Esophagus squamous epithelium (tissue), 5 donors: ENCODE measurements around the gene HNF4A. TPM values are rescaled to one million over a fixed set of nuclear protein-coding genes. Genes with fewer than 3 reads are reported as not detected.
"Not testable (repeated sequence)": the region's sequence is repeated elsewhere in the genome, so short reads cannot be mapped to it uniquely, and the experiment has no call there.

ENCODE experiments used
- DNase-seq: peaks from one replicate; lab custom pipeline; 2025; lab: John Stamatoyannopoulos, UW
- H3K27ac ChIP-seq, 4 donors: fragments of 200-600 bp; sonication (generic); one replicate each; pipeline ENCODE4 v1.5.1; 2016 to 2019; ENCODE audit warnings: mild to moderate bottlenecking in 1 of 4
- H3K27me3 ChIP-seq, 4 donors: fragments of 200-600 bp; sonication (generic); 1 replicate in 3 of 4; 2 replicates in 1 of 4; pipeline versions ENCODE4 v1.5.1 to v1.6.0; 2017 to 2021; ENCODE audit warnings: antibody characterized with exemption in 1 of 4
- H3K36me3 ChIP-seq, 3 donors: fragments of 200-600 bp; sonication (generic); one replicate each; pipeline ENCODE4 v1.5.1; 2016 to 2019
- H3K4me1 ChIP-seq, 3 donors: fragments of 200-600 bp; sonication (generic); one replicate each; pipeline ENCODE4 v1.5.1; 2017 to 2019
- H3K4me3 ChIP-seq, 4 donors: fragments of 200-600 bp; sonication (generic); 1 replicate in 3 of 4; 2 replicates in 1 of 4; pipeline ENCODE4 v1.5.1; 2016 to 2019; ENCODE audit warnings: mild to moderate bottlenecking in 2 of 4, moderate library complexity in 1 of 4
- H3K9me3 ChIP-seq, 3 donors: fragments of 200-600 bp; sonication (generic); one replicate each; pipeline ENCODE4 v1.5.1; 2016 to 2019
- POLR2A ChIP-seq, 4 donors: fragments of 450-650 bp; IDR thresholded peaks; one replicate each; pipeline ENCODE4 v1.6.1; 2017; ENCODE audit warnings: antibody characterized with exemption in 4 of 4, mild to moderate bottlenecking in 4 of 4, moderate library complexity in 3 of 4
- WGBS, 2 donors: methylation state at CpG; one replicate each; pipeline ENCODE4 v1.1.5; 2018; 5-methylcytosine and 5-hydroxymethylcytosine counted together
- intact Hi-C: fragments of 100-400 bp; cut with DNase I; formaldehyde crosslinking; loops from one replicate; pipeline ENCODE4 v1.15.0; 2022
- total RNA-seq, 4 donors: library from RNA; depleted of rRNA; stranded (reverse); fragments of >200 nt; gene quantifications; one replicate each; pipeline ENCODE4 v1.1.0, GENCODE V29; 2016
- TF ChIP-seq, protein P1 (sequence below), 6 experiments: fragments of 450-650 bp in 4 of 6; fragments of 200-600 bp in 2 of 6; sonication (generic) in 2 of 6; IDR thresholded peaks; one replicate each; pipeline ENCODE4 v1.5.1; 2016 to 2019; ENCODE audit warnings: antibody characterized with exemption in 6 of 6, mild to moderate bottlenecking in 4 of 6, moderate library complexity in 4 of 6
- donor health status: DM: yes; HTN: yes; CAD: no.

The HNF4A gene
- total RNA-seq, 4 donors from 2014 or later: not detected

DNA sequence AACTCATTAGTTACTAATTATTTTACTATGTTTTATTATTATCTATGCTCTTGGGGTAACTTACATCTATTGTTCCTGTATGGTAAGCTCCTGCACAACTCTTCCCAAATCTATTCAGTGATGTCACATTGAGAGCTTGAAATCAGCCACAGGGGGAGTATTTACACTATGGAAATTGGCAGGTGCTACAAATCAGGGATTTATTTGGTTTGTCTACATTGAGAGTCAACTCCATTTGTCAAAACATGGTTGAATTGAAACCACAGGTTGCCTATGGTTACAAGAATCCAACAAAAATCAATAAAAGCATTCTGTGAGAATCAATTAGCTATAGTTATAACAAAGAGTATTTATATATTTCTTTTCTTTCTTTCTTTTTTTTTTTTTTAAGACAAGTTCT, 40.6 kb upstream of the HNF4A start:
- H3K27ac ChIP-seq: no peak overlapping the region
- H3K4me1 ChIP-seq: peaks cover 9 to 15% (median 10%) of the 10 kb centered on the region in 3 donors
- TF ChIP-seq, protein P1, sequence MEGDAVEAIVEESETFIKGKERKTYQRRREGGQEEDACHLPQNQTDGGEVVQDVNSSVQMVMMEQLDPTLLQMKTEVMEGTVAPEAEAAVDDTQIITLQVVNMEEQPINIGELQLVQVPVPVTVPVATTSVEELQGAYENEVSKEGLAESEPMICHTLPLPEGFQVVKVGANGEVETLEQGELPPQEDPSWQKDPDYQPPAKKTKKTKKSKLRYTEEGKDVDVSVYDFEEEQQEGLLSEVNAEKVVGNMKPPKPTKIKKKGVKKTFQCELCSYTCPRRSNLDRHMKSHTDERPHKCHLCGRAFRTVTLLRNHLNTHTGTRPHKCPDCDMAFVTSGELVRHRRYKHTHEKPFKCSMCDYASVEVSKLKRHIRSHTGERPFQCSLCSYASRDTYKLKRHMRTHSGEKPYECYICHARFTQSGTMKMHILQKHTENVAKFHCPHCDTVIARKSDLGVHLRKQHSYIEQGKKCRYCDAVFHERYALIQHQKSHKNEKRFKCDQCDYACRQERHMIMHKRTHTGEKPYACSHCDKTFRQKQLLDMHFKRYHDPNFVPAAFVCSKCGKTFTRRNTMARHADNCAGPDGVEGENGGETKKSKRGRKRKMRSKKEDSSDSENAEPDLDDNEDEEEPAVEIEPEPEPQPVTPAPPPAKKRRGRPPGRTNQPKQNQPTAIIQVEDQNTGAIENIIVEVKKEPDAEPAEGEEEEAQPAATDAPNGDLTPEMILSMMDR (IDR thresholded peaks at IDR 0.05): no peak
- no peak for TF ChIP-seq POLR2A (IDR thresholded peaks at IDR 0.05)
- no peaks in the 10 kb centered on the region for H3K36me3 ChIP-seq
- H3K4me3 ChIP-seq: no peak overlapping the region
- H3K9me3 ChIP-seq: no peaks in the 10 kb centered on the region
- intact Hi-C loops: loop anchor here (10.0 kb wide), 1 partner anchor 200 kb away; no protein-coding TSS in a partner anchor
- H3K27me3 ChIP-seq: peaks cover 0 to 3% (median 0%) of the 10 kb centered on the region in 4 donors
- no peak for DNase-seq

DNA sequence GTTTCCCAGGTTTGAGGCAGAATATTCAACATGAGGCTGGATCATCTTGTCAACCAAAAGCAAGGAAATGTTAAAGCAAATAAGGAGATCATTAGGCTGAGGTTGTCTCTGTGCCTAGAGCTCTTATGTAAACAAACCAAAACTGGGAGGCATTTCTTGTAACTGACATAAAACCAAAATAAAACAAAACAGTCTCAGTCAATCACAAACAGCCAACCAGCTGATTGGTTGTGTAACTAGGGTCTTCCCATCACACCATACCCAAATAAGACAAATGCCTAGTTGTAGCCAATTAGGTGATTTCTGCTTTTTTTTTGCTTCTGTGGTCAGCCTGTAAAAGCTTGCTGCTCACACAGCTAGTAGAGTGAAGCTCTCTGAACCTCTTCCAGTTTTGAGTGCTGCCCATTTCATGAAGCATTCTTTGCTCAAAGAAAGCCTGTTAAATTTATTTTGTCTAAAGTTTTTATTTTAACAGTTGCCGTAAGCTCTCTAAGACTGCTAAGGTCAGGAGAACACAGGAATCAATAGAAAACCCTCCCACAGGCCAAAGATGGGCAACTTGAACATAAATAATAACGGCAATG, 35.6 kb upstream of the HNF4A start:
- Histone ChIP-seq H3K27me3 (peaks cover 0 to 8% (median 0%) of the 10 kb centered on the region in 4 donors), H3K4me3 (no peak overlapping the region), H3K36me3 (no peaks in the 10 kb centered on the region), H3K4me1 (no peaks in the 10 kb centered on the region), H3K27ac (no peak overlapping the region), H3K9me3 (no peaks in the 10 kb centered on the region)
- intact Hi-C loops: loop anchor here (10.0 kb wide), 1 partner anchor 205 kb away; no protein-coding TSS in a partner anchor
- 76 to 78% methylated on average over 2 of the region's 2 CpGs for WGBS, 2 donors
- TF ChIP-seq POLR2A (IDR thresholded peaks at IDR 0.05): no peak
- TF ChIP-seq, protein P1 (IDR thresholded peaks at IDR 0.05): no peak
- DNase-seq: no peak

DNA sequence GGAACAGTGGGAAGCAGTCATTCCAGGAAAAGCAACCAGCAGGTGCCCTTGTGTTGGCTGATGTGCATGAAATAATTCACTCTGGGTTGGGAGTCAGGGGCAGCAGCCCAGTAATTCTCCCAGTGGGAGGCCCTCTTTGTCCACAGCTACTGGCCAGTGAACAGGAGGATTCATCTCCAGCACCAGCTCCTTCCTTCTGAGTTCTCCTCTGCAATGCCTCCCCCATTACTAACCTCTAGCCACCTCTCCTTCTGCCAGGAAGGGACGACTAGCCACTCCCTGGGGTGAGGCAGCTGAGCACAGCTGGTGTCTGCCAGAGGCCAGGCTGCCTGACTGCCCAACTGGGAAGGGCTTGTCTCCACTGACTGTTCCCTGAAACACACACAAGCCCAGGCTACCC, 31.2 kb upstream of the HNF4A start:
- no peaks in the 10 kb centered on the region for H3K9me3 ChIP-seq
- intact Hi-C loops: no loop called here
- peaks cover 0 to 43% (median 0%) of the 10 kb centered on the region in 4 donors for H3K27me3 ChIP-seq
- no peak overlapping the region for H3K4me3 ChIP-seq
- DNase-seq: no peak
- WGBS, 2 donors: no CpG with 5 or more reads among the region's 1 CpG
- no peak overlapping the region for H3K27ac ChIP-seq
- H3K36me3 ChIP-seq: no peaks in the 10 kb centered on the region
- H3K4me1 ChIP-seq: peaks cover 5 to 9% (median 7%) of the 10 kb centered on the region in 3 donors
- TF ChIP-seq POLR2A (IDR thresholded peaks at IDR 0.05): no peak
- TF ChIP-seq, protein P1 (IDR thresholded peaks at IDR 0.05): no peak

DNA sequence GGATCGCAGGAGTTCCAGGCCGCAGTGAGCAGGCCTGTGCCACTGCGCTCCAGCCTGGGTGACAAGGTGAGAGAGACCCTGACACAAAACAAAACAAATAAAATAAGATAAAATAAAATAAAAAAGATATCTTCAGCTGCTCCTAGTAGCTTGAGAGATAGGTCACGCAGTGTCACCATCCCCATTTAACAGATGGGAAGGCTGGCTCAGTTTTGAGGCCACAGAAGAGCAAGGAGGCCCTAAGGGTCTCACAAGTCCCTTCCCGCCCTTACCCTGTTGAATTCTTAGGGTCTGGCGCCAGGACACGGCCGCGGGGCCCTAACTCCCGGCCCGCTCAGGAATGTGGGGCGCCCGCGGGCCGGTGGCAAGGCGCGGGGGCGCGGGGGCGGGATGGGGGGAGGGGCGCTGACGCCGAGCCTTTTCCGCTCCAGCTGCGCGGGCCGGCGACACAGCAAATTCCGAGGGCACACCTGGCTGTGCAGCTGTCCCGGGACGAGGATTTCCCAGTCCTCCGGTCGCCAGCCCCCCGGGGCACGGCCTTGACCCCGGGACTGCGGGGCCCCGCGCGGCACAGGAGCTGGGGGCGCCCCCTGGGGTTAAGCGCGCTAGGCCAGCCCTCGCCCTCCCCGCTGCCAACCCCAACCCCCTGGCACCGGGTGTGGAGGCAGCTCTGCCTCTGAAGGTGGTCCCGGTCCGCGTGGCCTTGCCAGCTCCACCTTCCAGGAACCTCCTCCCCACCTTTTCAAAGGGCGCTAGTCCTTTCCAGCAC, 28.9 kb upstream of the HNF4A start:
- 29 to 45% methylated on average over 8 to 12 of the region's 50 CpGs for WGBS, 2 donors
- TF ChIP-seq, protein P1 (IDR thresholded peaks at IDR 0.05): no peak
- TF ChIP-seq POLR2A (IDR thresholded peaks at IDR 0.05): no peak
- Histone ChIP-seq H3K9me3 (no peaks in the 10 kb centered on the region), H3K27ac (no peak overlapping the region), H3K27me3 (peaks cover 0 to 57% (median 0%) of the 10 kb centered on the region in 4 donors), H3K36me3 (no peaks in the 10 kb centered on the region), H3K4me3 (peak overlapping the region; percentile 19 to 60 (median 27)), H3K4me1 (peaks cover 5 to 9% (median 7%) of the 10 kb centered on the region in 3 donors)
- no peak for DNase-seq
- intact Hi-C loops: no loop called here

DNA sequence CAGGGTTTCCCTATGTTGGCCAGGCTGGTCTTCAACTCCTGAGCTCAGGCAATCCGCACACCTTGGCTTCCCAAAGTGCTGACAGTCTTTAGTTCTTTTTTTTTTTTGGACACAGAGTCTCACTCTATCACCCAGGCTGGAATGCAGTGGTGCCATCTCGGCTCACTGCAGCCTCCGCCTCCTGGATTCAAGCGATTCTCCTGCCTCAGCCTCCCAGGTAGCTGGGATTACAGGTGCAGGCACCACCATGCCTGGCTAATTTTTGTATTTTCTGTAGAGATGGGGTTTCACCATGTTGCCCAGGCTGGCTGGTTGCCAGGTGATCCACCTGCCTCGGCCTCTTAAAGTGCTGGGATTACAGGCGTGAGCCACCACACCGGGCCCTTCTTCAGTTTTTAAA, 27.8 kb upstream of the HNF4A start:
- H3K36me3 ChIP-seq, intact Hi-C loops, H3K4me1 ChIP-seq, H3K9me3 ChIP-seq, H3K4me3 ChIP-seq, DNase-seq, H3K27ac ChIP-seq: not testable (repeated sequence)
- H3K27me3 ChIP-seq: peaks cover 0 to 62% (median 0%) of the 10 kb centered on the region in 4 donors
- WGBS, 2 donors: 87 to 88% methylated on average over 6 to 7 of the region's 7 CpGs
